Heart left ventricle (tissue), 16 donors: ENCODE results near the gene NDOR1. TPM values are rescaled to one million over a fixed set of nuclear protein-coding genes. Genes with fewer than 3 reads are reported as not detected.

Experiments
- ATAC-seq, 4 donors: fragments of 200-7000 bp; cut with Tn5 transposase; one replicate each; pipeline ENCODE4 v1.9.1; 2020 to 2022; ENCODE audit warnings: moderate library complexity in 4 of 4, mild to moderate bottlenecking in 3 of 4, moderate number of reproducible peaks in 1 of 4
- DNase-seq, 5 donors: peaks; one replicate each; pipeline ENCODE4 v3.0.0-alpha.2; 2020
- H3K27ac ChIP-seq, 12 donors: fragments of 200-600 bp; sonication (generic) in 4 of 12; one replicate each; pipeline versions ENCODE4 v1.5.0 to v1.8.0; 2016 to 2022; ENCODE audit warnings: mild to moderate bottlenecking in 2 of 12
- H3K27me3 ChIP-seq, 9 donors: fragments of 200-600 bp; sonication (generic) in 2 of 9; one replicate each; pipeline versions ENCODE4 v1.5.1 to v1.8.0; 2016 to 2022; ENCODE audit warnings: mild to moderate bottlenecking in 3 of 9
- H3K36me3 ChIP-seq, 9 donors: fragments of 200-600 bp; sonication (generic) in 2 of 9; one replicate each; pipeline versions ENCODE4 v1.5.0 to v1.8.0; 2018 to 2022; ENCODE audit warnings: mild to moderate bottlenecking in 2 of 9
- H3K4me1 ChIP-seq, 12 donors: fragments of 200-600 bp; sonication (generic) in 4 of 12; one replicate each; pipeline versions ENCODE4 v1.5.0 to v1.8.0; 2016 to 2022; ENCODE audit warnings: mild to moderate bottlenecking in 3 of 12
- H3K4me3 ChIP-seq, 12 donors: fragments of 200-600 bp; sonication (generic) in 4 of 12; one replicate each; pipeline versions ENCODE4 v1.5.0 to v1.8.0; 2017 to 2022; ENCODE audit warnings: mild to moderate bottlenecking in 9 of 12, moderate library complexity in 4 of 12
- H3K9me3 ChIP-seq, 12 donors: fragments of 200-600 bp; sonication (generic) in 4 of 12; one replicate each; pipeline versions ENCODE4 v1.5.0 to v1.8.0; 2016 to 2022; ENCODE audit warnings: mild to moderate bottlenecking in 1 of 12
- CTCF ChIP-seq, 12 donors: fragments of 200-600 bp; sonication (generic) in 4 of 12; IDR thresholded peaks; one replicate each; pipeline versions ENCODE4 v1.5.0 to v1.8.0; 2018 to 2022; ENCODE audit warnings: antibody characterized with exemption in 12 of 12, mild to moderate bottlenecking in 5 of 12
- POLR2A ChIP-seq, 2 donors: fragments of 450-650 bp; IDR thresholded peaks; one replicate each; pipeline ENCODE4 v1.6.1; 2017; ENCODE audit warnings: antibody characterized with exemption in 2 of 2, mild to moderate bottlenecking in 2 of 2, moderate library complexity in 2 of 2
- WGBS, 4 donors: extraction: QIAGEN DNeasy Blood & Tissue Kit in 2 of 4; methylation state at CpG; one replicate each; pipeline versions ENCODE4 v1.1.5 to v1.1.7; 2013 to 2018; 5-methylcytosine and 5-hydroxymethylcytosine counted together
- intact Hi-C, 10 donors: fragments of 100-400 bp; cut with DNase I; formaldehyde crosslinking; loops; one replicate each; pipeline versions ENCODE4 v1.11.1 to v1.14.2; 2022
- polyA plus RNA-seq, 2 donors: library from polyadenylated mRNA; stranded (reverse); fragments of 200-250 nt; gene quantifications; one replicate each; pipeline ENCODE4 v1.2.3, GENCODE V29; 2013
- total RNA-seq, 9 donors: library from RNA; depleted of rRNA in 2 of 9; stranded (reverse); fragments of >200 nt in 2 of 9; fragmentation: NEBNext Ultra II Directional in 3 of 9; extraction: Animal tissue kit (Norgen Biotek cat#: 25700) in 3 of 9; gene quantifications; one replicate each; pipeline versions ENCODE4 v1.1.0 to v1.2.4, GENCODE V29; 2016 to 2023
- donor health status: ischemic (EF 13 %, LVEDD 7.1; RV severe dilation, severe dysfunction).
- donor health status: healthy with polysubstance abuse.
- donor health status: DM: no; HTN: yes; CAD: no.
- donor health status: DM: no; HTN: no; CAD: no.
- donor health status: ischemic (EF 25% LVEDD 6.9; RV normal size, moderate dysfunction).
- donor health status: ischemic (EF 25% LVEDD 5.7; RV mildly dilated, moderate dysfunction).
- donor health status: healthy.
- donor health status: DM: yes; HTN: yes; CAD: no.
- donor health status: ischemic (EF 35%, LVEDD 5.7; RV mildly dilated, moderate dysfunction).
- donor health status: nonischemic (EF 11% LVEDD 7.7; RV severe dilation, severe dysfunction).
- donor health status: DM: yes; HTN: yes; CAD: no.
- donor health status: PGD.
- donor health status: ischemic (EF 29% LVEDD 5.4; RV normal size, mild dysfunction).
- donor health status: nonischemic (EF 23%, LVEDD 6.1; RV moderate dilation, normal function).

Gene NDOR1
- total and polyA plus RNA-seq, 11 donors = 4.5 to 9.6 (median 6.2) TPM

- peaks cover 0 to 4% (median 0%) of the 10 kb centered on the region in 12 donors for H3K4me1 ChIP-seq
- intact Hi-C loops = no loop called here
These were observed 29.0 kb upstream of the NDOR1 start for GRCh38 chr9:137176302-137177182.

GRCh38 chr9:137178201-137178938, 27.1 kb upstream of the NDOR1 start:
- TF ChIP-seq POLR2A (IDR thresholded peaks at IDR 0.05) = no peak
- TF ChIP-seq CTCF (IDR thresholded peaks at IDR 0.05) = no peak
- ATAC-seq = peak in 1 of 4 donors; percentile 10
- Histone ChIP-seq H3K9me3 (no peaks in the 10 kb centered on the region), H3K27me3 (peaks cover 0 to under 1% (median 0%) of the 10 kb centered on the region in 9 donors), H3K36me3 (peaks cover 0 to 65% (median 53%) of the 10 kb centered on the region in 9 donors), H3K27ac (no peak overlapping the region), H3K4me1 (peaks cover 0 to 4% (median 0%) of the 10 kb centered on the region in 12 donors), H3K4me3 (no peak overlapping the region)
- intact Hi-C loops = no loop called here
- 85 to 89% (median 87%) methylated on average over 21 to 23 of the region's 23 CpGs for WGBS, 4 donors
- DNase-seq = no peak

More at GRCh38 chr9:137176302-137177182, 29.0 kb upstream of the NDOR1 start:
- no peak for TF ChIP-seq POLR2A (IDR thresholded peaks at IDR 0.05)
- TF ChIP-seq CTCF (IDR thresholded peaks at IDR 0.05) = peak in 8 of 12 donors; percentile 22 to 52 (median 42)
- peaks cover 0 to 16% (median 0%) of the 10 kb centered on the region in 9 donors for H3K27me3 ChIP-seq
- no peaks in the 10 kb centered on the region for H3K9me3 ChIP-seq
- WGBS, 4 donors = 52 to 62% (median 56%) methylated on average over 13 to 17 of the region's 17 CpGs
- no peak overlapping the region for H3K4me3 ChIP-seq
- DNase-seq (no peak), ATAC-seq (peak in 2 of 4 donors; percentile 37 to 44)
- H3K36me3 ChIP-seq = peaks cover 0 to 47% (median 36%) of the 10 kb centered on the region in 9 donors
- H3K27ac ChIP-seq = no peak overlapping the region

- Histone ChIP-seq H3K4me3 (no peak overlapping the region), H3K36me3 (peaks cover 0 to 73% (median 60%) of the 10 kb centered on the region in 9 donors), H3K27ac (no peak overlapping the region), H3K9me3 (no peaks in the 10 kb centered on the region), H3K4me1 (peaks cover 0 to 4% (median 0%) of the 10 kb centered on the region in 12 donors), H3K27me3 (no peaks in the 10 kb centered on the region)
- DNase-seq (no peak), ATAC-seq (no peak)
- intact Hi-C loops = no loop called here
- TF ChIP-seq CTCF (IDR thresholded peaks at IDR 0.05) = no peak
- no peak for TF ChIP-seq POLR2A (IDR thresholded peaks at IDR 0.05)
- 90 to 92% (median 91%) methylated on average over 18 to 19 of the region's 19 CpGs for WGBS, 4 donors
These were observed 26.4 kb upstream of the NDOR1 start for GRCh38 chr9:137178939-137179630.
